ENCODE data around the gene PRF1. TPM values are rescaled to one million over a fixed set of nuclear protein-coding genes. Genes with fewer than 3 reads are reported as not detected.

Gene PRF1
- total RNA-seq, 1 donor from 2014 or later = 29.5 TPM

DNA sequence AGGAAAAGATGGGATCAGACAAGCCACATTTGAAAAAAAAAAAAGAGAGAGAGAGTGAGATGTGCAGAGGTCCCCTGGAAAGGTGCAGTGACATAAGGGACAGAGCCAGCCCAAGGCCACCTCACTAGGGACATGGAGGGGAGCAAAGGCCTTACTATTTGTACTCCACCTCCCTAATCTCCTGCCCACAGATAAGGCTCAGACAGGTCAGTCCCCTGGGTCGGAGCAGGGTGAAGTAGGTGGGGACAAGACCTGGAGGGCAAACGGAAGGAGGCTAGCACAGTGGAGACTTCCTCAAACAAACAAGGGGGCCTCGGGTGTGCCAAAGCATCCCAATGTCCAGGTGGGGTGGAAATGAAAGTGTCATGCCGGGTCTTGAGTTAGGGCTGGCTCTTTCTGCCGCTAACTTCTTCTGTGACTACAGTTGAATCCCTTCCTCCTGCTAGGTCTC is 7.0 kb downstream of the PRF1 start:
- no peak overlapping the region for H3K4me3 ChIP-seq
- TF ChIP-seq CTCF (IDR thresholded peaks at IDR 0.05) = no peak
- DNase-seq (no peak), ATAC-seq (no peak)
- no peak overlapping the region for H3K27ac ChIP-seq
- intact Hi-C loops (cut with DNase I) = no loop called here
- no peaks in the 10 kb centered on the region for H3K9me3 ChIP-seq
- H3K4me1 ChIP-seq = no peaks in the 10 kb centered on the region
- H3K27me3 ChIP-seq (ENCODE audit: low read depth) = no peaks in the 10 kb centered on the region
- H3K36me3 ChIP-seq = no peaks in the 10 kb centered on the region

- H3K27ac ChIP-seq = no peak overlapping the region
- peaks cover 5% of the 10 kb centered on the region for H3K4me1 ChIP-seq
- no peak for DNase-seq
- ATAC-seq = no peak
- no peaks in the 10 kb centered on the region for H3K27me3 ChIP-seq (ENCODE audit: low read depth)
- H3K9me3 ChIP-seq = no peaks in the 10 kb centered on the region
- no peak overlapping the region for H3K4me3 ChIP-seq
- no peak for TF ChIP-seq CTCF (IDR thresholded peaks at IDR 0.05)
- intact Hi-C loops (cut with DNase I) = no loop called here
- H3K36me3 ChIP-seq = no peaks in the 10 kb centered on the region
Observed at GRCh38 chr10:70594161-70594560, 8.4 kb downstream of the PRF1 start.

- TF ChIP-seq CTCF (IDR thresholded peaks at IDR 0.05) = no peak
- Histone ChIP-seq H3K4me1 (peaks cover 5% of the 10 kb centered on the region), H3K36me3 (no peaks in the 10 kb centered on the region), H3K27me3 (ENCODE audit: low read depth) (no peaks in the 10 kb centered on the region), H3K9me3 (no peaks in the 10 kb centered on the region), H3K4me3 (no peak overlapping the region), H3K27ac (no peak overlapping the region)
- DNase-seq (no peak), ATAC-seq (no peak)
- intact Hi-C loops (cut with DNase I) = no loop called here
Observed at GRCh38 chr10:70593513-70593890, 9.0 kb downstream of the PRF1 start.

DNA sequence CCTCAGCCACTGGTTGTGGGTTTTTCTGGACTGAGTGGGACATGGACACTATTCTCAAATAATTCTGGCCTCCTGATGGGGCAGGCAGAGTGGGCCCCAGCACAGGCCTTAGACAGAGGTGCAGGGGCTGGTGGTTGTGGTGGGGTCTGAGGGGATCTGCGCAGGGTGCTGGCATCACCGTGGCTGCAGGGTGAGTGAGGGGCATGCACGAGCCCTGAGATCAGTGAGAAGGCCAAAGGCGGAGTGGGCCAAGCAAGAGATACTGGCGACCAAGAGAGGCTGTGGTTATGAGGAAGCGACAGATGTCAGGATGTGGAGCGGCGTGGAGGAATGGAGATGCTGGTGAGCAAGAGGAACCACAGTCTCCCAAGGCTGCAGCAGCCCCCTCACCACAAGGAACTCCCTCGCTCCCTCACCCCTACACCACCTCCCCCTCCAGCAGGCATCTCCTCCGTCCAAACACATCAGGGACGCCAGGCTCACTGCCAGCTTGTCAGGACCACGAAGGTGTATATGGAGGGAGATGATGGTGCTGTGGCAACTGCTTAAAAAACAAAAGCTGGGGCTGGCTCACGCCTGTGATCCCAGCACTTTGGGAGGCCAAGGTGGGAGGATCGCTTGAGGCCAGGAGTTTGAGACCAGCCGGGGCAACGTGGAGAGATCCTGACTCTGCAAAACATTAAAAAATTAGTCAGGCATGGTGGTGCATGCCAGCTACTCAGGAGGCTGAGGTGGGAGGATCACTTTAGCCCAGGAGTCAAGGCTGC is 9.6 kb downstream of the PRF1 start:
- TF ChIP-seq CTCF (IDR thresholded peaks at IDR 0.05) = no peak
- Histone ChIP-seq H3K36me3 (no peaks in the 10 kb centered on the region), H3K9me3 (no peaks in the 10 kb centered on the region), H3K4me1 (peaks cover 5% of the 10 kb centered on the region), H3K27ac (no peak overlapping the region), H3K4me3 (no peak overlapping the region), H3K27me3 (ENCODE audit: low read depth) (no peaks in the 10 kb centered on the region)
- intact Hi-C loops (cut with DNase I) = no loop called here
- ATAC-seq = no peak
- DNase-seq = no peak

GRCh38 chr10:70592186-70592735 is 10.3 kb downstream of the PRF1 start:
- no peak for DNase-seq
- no peak for ATAC-seq
- no peak for TF ChIP-seq CTCF (IDR thresholded peaks at IDR 0.05)
- Histone ChIP-seq H3K27me3 (ENCODE audit: low read depth) (no peaks in the 10 kb centered on the region), H3K36me3 (no peaks in the 10 kb centered on the region), H3K27ac (no peak overlapping the region), H3K9me3 (no peaks in the 10 kb centered on the region), H3K4me1 (peaks cover 5% of the 10 kb centered on the region), H3K4me3 (no peak overlapping the region)
- intact Hi-C loops (cut with DNase I) = no loop called here

All from lower lobe of right lung (tissue), 2 donors.